GM21367 (cell line): ENCODE results near the gene SLC43A3.

Experiments
- ATAC-seq: cut with Tn5 transposase; IDR thresholded peaks from one replicate; pipeline ENCODE4 v1.9.1; 2021; ENCODE audit not compliant: unreplicated experiment

Gene SLC43A3

DNA sequence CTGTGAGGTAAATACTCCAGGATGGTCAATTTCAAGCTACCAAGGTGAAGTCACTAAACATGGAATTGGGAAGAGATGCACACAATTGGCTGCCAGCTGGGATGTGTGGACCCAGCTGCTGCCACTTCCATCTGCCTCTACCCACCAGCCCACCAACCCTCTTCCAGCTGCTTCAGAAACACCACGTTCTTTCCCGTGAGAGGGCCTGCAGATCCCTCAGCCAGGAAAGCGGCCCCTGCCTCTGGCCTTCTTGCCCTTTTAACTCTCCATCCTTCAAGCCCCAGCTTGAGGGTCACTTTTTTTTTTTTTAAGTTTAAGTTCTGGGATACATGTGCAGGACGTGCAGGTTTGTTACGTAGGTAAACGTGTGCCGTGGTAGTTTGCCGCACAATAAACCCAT lies 65.9 kb downstream of the SLC43A3 start:
- ATAC-seq = no peak

DNA sequence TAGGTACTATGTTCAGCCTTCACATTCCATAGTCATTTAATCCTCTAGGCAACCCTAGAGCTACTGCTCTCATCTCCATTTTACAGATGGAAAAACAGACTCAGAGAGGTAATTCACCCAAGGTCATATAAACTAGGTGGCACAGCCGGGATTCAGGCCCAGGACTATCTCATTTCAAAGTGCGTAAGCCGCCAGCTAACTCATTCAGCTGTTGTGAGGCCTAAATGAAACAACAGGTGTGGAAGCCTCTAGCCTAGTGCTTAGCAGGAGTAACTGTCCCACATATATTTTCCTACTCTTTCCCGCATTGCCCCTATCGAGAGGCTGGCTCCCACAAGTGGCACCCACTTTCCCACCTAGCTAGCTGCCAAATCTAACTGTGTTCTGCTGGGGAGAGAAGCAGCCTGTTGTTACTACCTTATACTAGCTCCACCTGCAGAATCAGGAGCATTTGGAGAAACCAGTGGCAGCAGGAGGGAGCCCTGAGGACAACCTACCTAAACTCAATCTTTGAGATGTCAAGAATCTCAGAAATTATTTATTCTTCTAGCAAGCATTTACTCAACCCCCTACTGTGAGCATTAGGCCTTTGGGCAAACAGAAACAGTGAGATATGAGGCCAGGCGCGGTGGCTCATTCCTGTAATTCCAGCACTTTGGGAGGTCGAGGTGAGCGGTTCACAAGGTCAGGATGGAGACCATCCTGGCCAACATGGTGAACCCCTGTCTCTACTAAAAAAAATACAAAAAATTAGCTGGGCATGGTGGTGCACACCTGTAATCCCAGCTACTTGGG lies 66.8 kb downstream of the SLC43A3 start:
- no peak for ATAC-seq

DNA sequence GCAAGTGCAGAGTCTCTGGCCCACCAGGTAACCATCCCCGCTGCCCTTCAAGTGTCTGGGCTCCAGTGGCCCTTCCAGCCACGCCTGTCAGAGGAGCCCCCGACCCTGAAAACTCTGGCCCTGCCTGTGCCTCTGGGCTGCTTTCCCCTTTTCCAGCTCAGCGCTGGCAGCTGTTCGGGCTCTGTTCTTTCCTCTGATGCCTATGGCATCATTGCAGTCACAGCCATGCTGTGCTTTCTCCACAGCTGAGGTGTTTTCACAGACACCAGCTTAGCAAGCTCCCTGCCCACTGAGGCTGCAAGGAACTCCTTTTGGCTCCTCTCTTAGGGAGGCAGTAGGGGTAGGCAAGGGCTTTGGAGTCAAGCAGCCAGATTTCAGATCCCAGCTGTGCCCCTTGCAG lies 67.5 kb downstream of the SLC43A3 start:
- no peak for ATAC-seq

DNA sequence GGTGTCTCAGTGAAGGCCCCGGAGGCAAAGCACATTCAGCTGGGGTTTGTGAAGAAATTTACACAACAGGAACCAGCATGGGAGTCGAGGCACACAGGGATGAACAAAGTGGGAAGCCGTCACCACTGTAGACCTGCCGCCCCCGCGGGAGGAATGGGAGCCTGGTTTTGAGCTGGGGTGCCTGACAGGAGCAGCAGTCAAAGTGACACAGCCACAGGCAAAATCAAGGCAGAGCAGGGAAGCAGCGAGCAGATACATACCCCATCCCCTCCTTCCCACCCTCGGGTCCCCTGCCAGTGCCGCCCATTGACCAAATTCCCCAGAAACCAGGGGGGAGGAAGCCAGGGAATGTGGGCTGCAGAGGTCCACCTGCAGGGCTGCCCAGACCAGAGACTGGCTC lies 67.9 kb downstream of the SLC43A3 start:
- ATAC-seq = no peak

DNA sequence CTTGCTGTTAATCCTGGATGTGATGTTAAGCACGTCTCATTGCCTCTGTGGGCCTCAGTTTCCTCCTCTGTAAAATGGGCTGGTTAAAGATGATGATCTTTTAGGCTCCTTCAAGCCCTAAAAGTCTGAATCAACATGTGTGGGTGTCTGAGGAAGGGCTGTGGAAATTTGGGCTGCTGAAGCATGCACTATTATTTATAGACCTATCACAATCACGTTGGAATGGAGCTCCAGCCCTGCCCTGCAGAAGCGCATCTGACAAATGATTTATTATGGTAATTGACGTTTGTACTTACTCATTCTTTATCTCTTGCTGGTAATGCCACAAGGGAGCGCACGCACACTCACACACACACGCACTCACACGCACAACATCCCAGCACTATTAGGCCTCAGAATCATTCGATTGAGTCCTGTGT lies 68.4 kb downstream of the SLC43A3 start:
- ATAC-seq = no peak

DNA sequence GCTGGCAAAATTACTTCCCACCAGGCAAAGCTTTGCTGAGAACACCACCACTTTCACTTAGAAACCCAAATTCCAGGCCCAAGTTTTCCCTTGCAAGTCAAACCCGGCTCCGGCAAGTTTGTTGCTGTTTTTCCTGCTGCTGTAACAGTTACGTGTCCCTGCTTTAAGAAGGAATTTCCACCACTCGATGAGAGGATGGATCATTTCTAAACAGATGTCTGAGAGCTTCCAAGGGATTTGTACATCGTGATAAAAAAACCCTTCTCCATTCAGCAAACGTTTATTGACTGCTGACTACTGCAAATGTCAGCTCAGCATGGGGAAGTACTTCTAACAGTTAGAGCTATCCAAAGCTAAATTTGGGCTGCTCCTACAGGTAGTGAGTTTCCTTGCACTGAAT lies 69.1 kb downstream of the SLC43A3 start:
- no peak for ATAC-seq

DNA sequence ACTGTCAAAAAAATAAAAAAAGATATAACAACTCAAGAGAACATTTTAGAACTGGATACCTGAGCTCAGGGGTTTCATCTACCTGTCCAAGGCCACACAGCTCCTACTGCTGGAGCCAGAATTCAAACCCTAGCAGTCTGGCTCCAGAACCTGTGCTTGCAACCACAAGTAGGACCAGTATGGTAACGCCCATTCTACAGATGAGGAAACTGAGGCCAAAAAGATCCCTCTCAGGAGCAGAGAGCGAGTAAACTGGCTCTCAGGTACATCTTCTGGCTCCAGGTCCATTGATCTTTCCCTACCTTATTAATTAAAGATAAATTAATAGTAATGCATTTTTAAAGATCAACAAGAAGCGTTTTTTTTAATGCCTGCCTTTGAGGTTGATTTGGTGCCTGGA lies 69.6 kb downstream of the SLC43A3 start:
- ATAC-seq = no peak
